Hematopoietic multipotent progenitor cell (in vitro differentiated cells): ENCODE measurements around the gene TMEM138. TPM values are rescaled to one million over a fixed set of nuclear protein-coding genes. Genes with fewer than 3 reads are reported as not detected.
A peak's percentile ranks its signal among the peaks of the same experiment; 100 is the strongest.

ENCODE experiments used
- DNase-seq, 3 donors: peaks; one replicate each; pipeline ENCODE4 v3.0.0-alpha.2; 2011 to 2015; ENCODE audit warnings: low read depth in 2 of 3, low spot score in 2 of 3
- total RNA-seq: library from RNA; depleted of rRNA; stranded (reverse); fragments of >200 nt; gene quantifications from one replicate; pipeline ENCODE4 v1.2.3, GENCODE V29; 2012

Gene TMEM138
- total RNA-seq, 1 donor: 15.9 TPM

- no peak for DNase-seq
Measured at GRCh38 chr11:61340979-61341378, 21.2 kb upstream of the TMEM138 start.

GRCh38 chr11:61341706-61342105 is 20.5 kb upstream of the TMEM138 start:
- no peak for DNase-seq

- DNase-seq: no peak
Measured at GRCh38 chr11:61342207-61342803, 19.9 kb upstream of the TMEM138 start.

- no peak for DNase-seq
Measured at GRCh38 chr11:61343792-61344745, 18.1 kb upstream of the TMEM138 start.

GRCh38 chr11:61345170-61345610 is 17.0 kb upstream of the TMEM138 start:
- no peak for DNase-seq

- DNase-seq: no peak
Measured at GRCh38 chr11:61345954-61346843, 16.0 kb upstream of the TMEM138 start.

GRCh38 chr11:61347916-61348461 is 14.2 kb upstream of the TMEM138 start:
- no peak for DNase-seq

- no peak for DNase-seq
Measured at GRCh38 chr11:61349189-61349751, 12.9 kb upstream of the TMEM138 start.

- DNase-seq: no peak
Measured at GRCh38 chr11:61349916-61350315, 12.3 kb upstream of the TMEM138 start.

GRCh38 chr11:61350336-61350735 is 11.8 kb upstream of the TMEM138 start:
- DNase-seq: no peak

GRCh38 chr11:61350803-61351202 is 11.4 kb upstream of the TMEM138 start:
- DNase-seq: no peak

GRCh38 chr11:61352038-61352437 is 10.1 kb upstream of the TMEM138 start:
- no peak for DNase-seq

GRCh38 chr11:61353131-61354067 is 8.8 kb upstream of the TMEM138 start:
- DNase-seq: no peak

GRCh38 chr11:61354208-61354607 is 8.0 kb upstream of the TMEM138 start:
- no peak for DNase-seq

GRCh38 chr11:61356706-61357105 is 5.5 kb upstream of the TMEM138 start:
- DNase-seq: no peak

- DNase-seq: peak in 2 of 3 donors; percentile 71 to 85
Measured at GRCh38 chr11:61357233-61357893, 4.8 kb upstream of the TMEM138 start.

GRCh38 chr11:61357894-61358239 is 4.3 kb upstream of the TMEM138 start:
- DNase-seq: no peak

- no peak for DNase-seq
Measured at GRCh38 chr11:61358566-61358965, 3.6 kb upstream of the TMEM138 start.

- DNase-seq: no peak
Measured at GRCh38 chr11:61359516-61359915, 2.7 kb upstream of the TMEM138 start.
